ENCODE data around the gene AKAP13. TPM values are rescaled to one million over a fixed set of nuclear protein-coding genes. Genes with fewer than 3 reads are reported as not detected.

AKAP13 gene
- total RNA-seq, 1 experiment from 2014 or later = 47.3 TPM

GRCh38 chr15:85600001-85600400, 219.6 kb downstream of the AKAP13 start:
- H4K8ac ChIP-seq (replicated peaks; ENCODE audit: insufficient read length, low read depth, low read length) = no peak overlapping the region
- no peak overlapping the region for H3K56ac ChIP-seq (ENCODE audit: insufficient read length, low read depth, low read length)
- Mint-ChIP-seq H3K27ac (peak overlapping the region in 1 of 3 experiments; percentile 46; a peak in 1 of 7 replicates), H3K4me1 (no peaks in the 10 kb centered on the region; a peak in 1 of 4 replicates), H3K9me3 (no peaks in the 10 kb centered on the region), H3K36me3 (ENCODE audit: insufficient read depth in 1 of 3, low read depth in 3 of 3) (peaks cover 0 to 4% (median 0%) of the 10 kb centered on the region in 3 experiments; a peak in 2 of 7 replicates), H3K4me3 (no peak overlapping the region), H3K27me3 (ENCODE audit: low read depth) (no peaks in the 10 kb centered on the region)
- no peak overlapping the region for H4K91ac ChIP-seq (ENCODE audit: insufficient read length, low read depth, low read length)
- H3K27ac ChIP-seq (ENCODE audit: insufficient read length, low read depth, low read length) = no peak overlapping the region
- DNase-seq = no peak
- no peak overlapping the region for H4K5ac ChIP-seq (ENCODE audit: insufficient read length, low read depth, low read length)
- H3K23ac ChIP-seq (ENCODE audit: insufficient read length, low read depth, low read length) = no peak overlapping the region
- no peaks in the 10 kb centered on the region for H3K9me3 ChIP-seq (ENCODE audit: control insufficient read depth, low read depth, low read length)
- H3K4ac ChIP-seq (ENCODE audit: low read depth, low read length) = no peak overlapping the region
- H2BK12ac ChIP-seq (ENCODE audit: insufficient read length, low read depth, low read length) = no peak overlapping the region
- H3K14ac ChIP-seq (ENCODE audit: insufficient read depth, low read length) = no peak overlapping the region
- TF ChIP-seq CTCF (conservative IDR thresholded peaks at IDR 0.05) = no peak
- no peaks in the 10 kb centered on the region for H3K79me1 ChIP-seq (ENCODE audit: insufficient read depth, low read depth, low read length, poor library complexity, severe bottlenecking)
- no peak overlapping the region for H2BK5ac ChIP-seq (ENCODE audit: insufficient read length, low read length)
- no peaks in the 10 kb centered on the region for H3K4me1 ChIP-seq (ENCODE audit: insufficient read depth, low read length)
- H3K23me2 ChIP-seq (ENCODE audit: insufficient read length, low read depth, low read length, poor library complexity, severe bottlenecking) = no peaks in the 10 kb centered on the region
- H3K27me3 ChIP-seq (ENCODE audit: insufficient read depth, low read length) = no peaks in the 10 kb centered on the region
- H3K4me2 ChIP-seq (ENCODE audit: insufficient read depth, insufficient read length, low read length) = no peak overlapping the region
- WGBS (ENCODE audit: extremely low coverage, insufficient read length, low lambda C conversion rate) = no CpG with 5 or more reads among the region's 2 CpGs
- no peak overlapping the region for H3K18ac ChIP-seq (ENCODE audit: insufficient read length, low read depth, low read length)
- H2AFZ ChIP-seq (ENCODE audit: low read length) = no peak overlapping the region
- no peak overlapping the region for H2AK5ac ChIP-seq (ENCODE audit: insufficient read length, low read length)
- no peak overlapping the region for H2BK120ac ChIP-seq (ENCODE audit: low read depth, low read length, poor library complexity, severe bottlenecking)
- no peak overlapping the region for H3K9ac ChIP-seq (ENCODE audit: extremely low read depth, insufficient read length, low read length)
- H2BK20ac ChIP-seq (ENCODE audit: low read depth, low read length, poor library complexity, severe bottlenecking) = no peak overlapping the region
- no peak overlapping the region for H2BK15ac ChIP-seq (ENCODE audit: low read depth, low read length)
- no peaks in the 10 kb centered on the region for H3K79me2 ChIP-seq (ENCODE audit: insufficient read depth, low read length)
- no peak overlapping the region for H3T11ph ChIP-seq (ENCODE audit: low read length)
- H4K20me1 ChIP-seq (ENCODE audit: control insufficient read depth, insufficient read depth, insufficient read length) = no peaks in the 10 kb centered on the region
